Astrocyte (in vitro differentiated cells and primary cell): ENCODE results near the gene BIRC7. TPM values are rescaled to one million over a fixed set of nuclear protein-coding genes. Genes with fewer than 3 reads are reported as not detected.

Experiments used
- DNase-seq: peaks from one replicate; pipeline ENCODE4 v3.0.0-alpha.2; 2010; ENCODE audit warnings: low read depth
- FAIRE-seq: peaks from 2 replicates; lab custom pipeline; 2011; peaks lifted over from hg19 to GRCh38; lab: Jason Lieb, UNC
- H2AFZ ChIP-seq: 2 replicates; pipeline ENCODE4 v1.6.0; 2012; ENCODE audit warnings: low read depth, low read length, inconsistent platforms
- H3K27ac ChIP-seq: 2 replicates; pipeline ENCODE4 v1.5.1; 2011; ENCODE audit warnings: low read depth, low read length, inconsistent platforms
- H3K27me3 ChIP-seq: 2 replicates; pipeline ENCODE4 v1.6.0; 2011; ENCODE audit warnings: low read length, inconsistent platforms; ENCODE audit not compliant: insufficient read depth
- H3K36me3 ChIP-seq: 2 replicates; pipeline ENCODE4 v1.5.1; 2011; ENCODE audit warnings: low read length, inconsistent platforms; ENCODE audit not compliant: insufficient read depth
- H3K4me1 ChIP-seq: 2 replicates; pipeline ENCODE4 v1.5.1; 2011; ENCODE audit warnings: low read length, inconsistent platforms; ENCODE audit not compliant: insufficient read depth
- H3K4me2 ChIP-seq: 2 replicates; pipeline ENCODE4 v1.6.0; 2012; ENCODE audit warnings: low read length, inconsistent platforms
- H3K4me3 ChIP-seq: 2 replicates; pipeline ENCODE4 v1.5.1; 2011; ENCODE audit warnings: low read depth, mild to moderate bottlenecking, low read length, inconsistent platforms; ENCODE audit not compliant: insufficient read depth
- H3K79me2 ChIP-seq: 2 replicates; pipeline ENCODE4 v1.6.0; 2012; ENCODE audit warnings: mild to moderate bottlenecking, low read length, inconsistent platforms; ENCODE audit not compliant: insufficient read depth
- H3K9ac ChIP-seq: 2 replicates; pipeline ENCODE4 v1.6.0; 2012; ENCODE audit warnings: mild to moderate bottlenecking, low read length, inconsistent platforms
- H3K9me3 ChIP-seq: 2 replicates; pipeline ENCODE4 v1.5.1; 2012; ENCODE audit warnings: low read depth, mild to moderate bottlenecking, low read length, inconsistent platforms; ENCODE audit not compliant: insufficient read depth
- H4K20me1 ChIP-seq: 2 replicates; pipeline ENCODE4 v1.6.0; 2012; ENCODE audit warnings: low read length, inconsistent platforms; ENCODE audit not compliant: insufficient read depth
- H3K27ac Mint-ChIP-seq: one replicate; pipeline ENCODE4 v1.8.0; 2021; ENCODE audit warnings: mild to moderate bottlenecking, mixed read lengths; ENCODE audit not compliant: unreplicated experiment
- H3K27me3 Mint-ChIP-seq: one replicate; pipeline ENCODE4 v1.8.0; 2021; ENCODE audit warnings: low read depth, mixed read lengths; ENCODE audit not compliant: unreplicated experiment
- H3K36me3 Mint-ChIP-seq: one replicate; pipeline ENCODE4 v1.8.0; 2021; ENCODE audit warnings: low read depth, mixed read lengths; ENCODE audit not compliant: unreplicated experiment
- H3K4me1 Mint-ChIP-seq: one replicate; pipeline ENCODE4 v1.8.0; 2021; ENCODE audit warnings: low read depth, mixed read lengths; ENCODE audit not compliant: unreplicated experiment
- H3K4me3 Mint-ChIP-seq: one replicate; pipeline ENCODE4 v1.8.0; 2021; ENCODE audit warnings: mild to moderate bottlenecking, moderate library complexity, mixed read lengths; ENCODE audit not compliant: unreplicated experiment
- H3K9me3 Mint-ChIP-seq: one replicate; pipeline ENCODE4 v1.8.0; 2021; ENCODE audit warnings: mild to moderate bottlenecking, mixed read lengths; ENCODE audit not compliant: unreplicated experiment
- EZH2 ChIP-seq: IDR thresholded peaks from 2 replicates; pipeline ENCODE4 v1.6.1; 2012; ENCODE audit warnings: mild to moderate bottlenecking, low read length, inconsistent platforms; ENCODE audit not compliant: insufficient read depth
- total RNA-seq: library from RNA; stranded (reverse); gene quantifications from 2 replicates; pipeline ENCODE4 v1.2.1, GENCODE V29; 2021
- TF ChIP-seq, protein P1 (sequence below): IDR thresholded peaks from 2 replicates; pipeline ENCODE4 v1.5.1; 2011; ENCODE audit warnings: low read depth, mild to moderate bottlenecking, inconsistent platforms, low read length, moderate library complexity; ENCODE audit not compliant: insufficient read depth

Gene BIRC7
- total RNA-seq, 1 donor from 2014 or later: 3.3 TPM

DNA sequence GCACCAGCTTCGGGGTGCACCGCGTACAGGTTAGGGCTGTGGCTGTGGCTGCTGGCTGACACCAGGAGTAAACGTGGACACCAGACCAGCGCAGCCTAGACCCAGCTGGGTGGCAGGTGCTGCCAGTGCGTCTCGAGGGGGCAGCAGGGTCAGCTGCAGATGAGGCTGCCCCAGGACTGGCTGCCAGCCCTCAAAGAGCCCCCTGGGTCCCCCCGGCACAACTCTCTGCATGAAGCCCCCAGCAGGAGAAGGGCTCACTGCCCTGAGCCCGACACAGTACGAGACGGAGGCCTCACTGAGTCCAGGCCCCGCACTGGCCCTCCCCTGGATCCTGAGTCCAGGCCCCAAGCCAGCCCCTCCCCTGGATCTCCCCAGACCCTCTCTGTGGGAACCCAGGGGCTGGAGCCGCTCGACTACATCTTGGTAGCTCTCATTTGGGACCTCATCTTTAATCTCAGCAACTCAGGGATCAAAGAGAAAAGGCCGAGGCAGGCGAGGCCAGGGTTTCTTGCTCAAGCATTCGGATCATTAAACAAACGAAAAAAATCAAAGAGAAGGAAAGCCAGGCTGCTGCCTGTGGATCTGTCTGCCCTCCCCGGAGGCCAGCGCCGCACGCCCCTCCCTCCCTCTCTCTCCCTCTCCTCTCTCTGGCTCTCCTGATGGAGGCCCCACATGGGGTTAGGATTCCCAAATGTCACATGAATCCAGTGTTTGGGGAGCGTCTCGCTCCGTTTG, 25.5 kb downstream of the BIRC7 start:
- Histone ChIP-seq H3K4me1 (peaks cover 12% of the 10 kb centered on the region), H3K9me3 (no peaks in the 10 kb centered on the region), H3K79me2 (no peaks in the 10 kb centered on the region), H3K27me3 (peaks cover 7% of the 10 kb centered on the region), H3K4me2 (no peak overlapping the region), H3K27ac (no peak overlapping the region), H3K9ac (no peak overlapping the region), H4K20me1 (no peaks in the 10 kb centered on the region), H3K36me3 (no peaks in the 10 kb centered on the region), H3K4me3 (no peak overlapping the region), H2AFZ (no peak overlapping the region)
- no peak overlapping the region for H3K4me3 Mint-ChIP-seq
- DNase-seq: no peak
- no peak for FAIRE-seq
- H3K27ac Mint-ChIP-seq: no peak overlapping the region
- peaks cover 25% of the 10 kb centered on the region for H3K36me3 Mint-ChIP-seq
- H3K4me1 Mint-ChIP-seq: peaks cover 28% of the 10 kb centered on the region
- TF ChIP-seq, protein P1, sequence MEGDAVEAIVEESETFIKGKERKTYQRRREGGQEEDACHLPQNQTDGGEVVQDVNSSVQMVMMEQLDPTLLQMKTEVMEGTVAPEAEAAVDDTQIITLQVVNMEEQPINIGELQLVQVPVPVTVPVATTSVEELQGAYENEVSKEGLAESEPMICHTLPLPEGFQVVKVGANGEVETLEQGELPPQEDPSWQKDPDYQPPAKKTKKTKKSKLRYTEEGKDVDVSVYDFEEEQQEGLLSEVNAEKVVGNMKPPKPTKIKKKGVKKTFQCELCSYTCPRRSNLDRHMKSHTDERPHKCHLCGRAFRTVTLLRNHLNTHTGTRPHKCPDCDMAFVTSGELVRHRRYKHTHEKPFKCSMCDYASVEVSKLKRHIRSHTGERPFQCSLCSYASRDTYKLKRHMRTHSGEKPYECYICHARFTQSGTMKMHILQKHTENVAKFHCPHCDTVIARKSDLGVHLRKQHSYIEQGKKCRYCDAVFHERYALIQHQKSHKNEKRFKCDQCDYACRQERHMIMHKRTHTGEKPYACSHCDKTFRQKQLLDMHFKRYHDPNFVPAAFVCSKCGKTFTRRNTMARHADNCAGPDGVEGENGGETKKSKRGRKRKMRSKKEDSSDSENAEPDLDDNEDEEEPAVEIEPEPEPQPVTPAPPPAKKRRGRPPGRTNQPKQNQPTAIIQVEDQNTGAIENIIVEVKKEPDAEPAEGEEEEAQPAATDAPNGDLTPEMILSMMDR: no peak
- TF ChIP-seq EZH2: no peak
- no peaks in the 10 kb centered on the region for H3K27me3 Mint-ChIP-seq
- H3K9me3 Mint-ChIP-seq: peaks cover 11% of the 10 kb centered on the region

DNA sequence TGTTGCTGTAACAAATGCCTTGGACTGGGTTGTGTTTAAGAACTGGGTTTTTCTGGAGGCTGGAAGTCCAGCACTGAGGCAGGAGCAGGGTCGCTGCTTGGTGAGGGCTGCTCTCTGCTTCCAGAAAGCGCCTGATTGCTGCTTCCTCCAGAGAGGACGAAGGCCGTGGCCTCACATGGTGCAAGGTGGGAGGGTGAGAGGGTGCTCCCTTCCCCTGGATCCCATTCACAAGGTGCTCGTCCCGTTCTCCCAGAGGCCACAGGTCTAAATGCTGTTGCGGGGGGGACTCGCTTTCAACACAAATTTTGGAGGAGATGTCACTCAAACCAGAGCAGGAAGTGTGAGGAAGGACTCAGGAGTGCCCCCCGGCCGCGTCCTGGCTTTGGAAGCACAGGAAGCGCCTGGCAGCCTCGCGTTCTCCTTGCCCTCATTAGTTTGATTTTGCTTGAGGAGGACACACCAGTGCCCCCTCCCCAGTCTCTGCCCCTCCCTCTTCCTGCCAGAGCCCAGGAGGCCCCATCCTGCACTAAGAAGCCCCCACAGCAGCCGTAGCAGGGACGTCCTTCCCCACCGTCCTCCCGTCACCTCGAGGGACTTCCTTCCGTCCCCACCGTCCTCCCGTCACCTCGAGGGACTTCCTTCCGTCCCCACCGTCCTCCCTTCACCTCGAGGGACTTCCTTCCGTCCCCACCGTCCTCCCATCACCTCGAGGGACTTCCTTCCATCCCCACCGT, 26.3 kb downstream of the BIRC7 start:
- no peak overlapping the region for H3K4me3 Mint-ChIP-seq
- Histone ChIP-seq H3K36me3 (no peaks in the 10 kb centered on the region), H4K20me1 (no peaks in the 10 kb centered on the region), H3K27ac (no peak overlapping the region), H3K4me3 (no peak overlapping the region), H2AFZ (no peak overlapping the region), H3K4me1 (peaks cover 11% of the 10 kb centered on the region), H3K27me3 (peaks cover 5% of the 10 kb centered on the region), H3K4me2 (no peak overlapping the region), H3K9me3 (no peaks in the 10 kb centered on the region), H3K9ac (no peak overlapping the region), H3K79me2 (no peaks in the 10 kb centered on the region)
- FAIRE-seq (no peak), DNase-seq (no peak)
- peaks cover 10% of the 10 kb centered on the region for H3K9me3 Mint-ChIP-seq
- TF ChIP-seq, protein P1: no peak
- peak; percentile 57 for TF ChIP-seq EZH2
- no peaks in the 10 kb centered on the region for H3K27me3 Mint-ChIP-seq
- H3K27ac Mint-ChIP-seq: no peak overlapping the region
- peaks cover 18% of the 10 kb centered on the region for H3K36me3 Mint-ChIP-seq
- peaks cover 25% of the 10 kb centered on the region for H3K4me1 Mint-ChIP-seq

DNA sequence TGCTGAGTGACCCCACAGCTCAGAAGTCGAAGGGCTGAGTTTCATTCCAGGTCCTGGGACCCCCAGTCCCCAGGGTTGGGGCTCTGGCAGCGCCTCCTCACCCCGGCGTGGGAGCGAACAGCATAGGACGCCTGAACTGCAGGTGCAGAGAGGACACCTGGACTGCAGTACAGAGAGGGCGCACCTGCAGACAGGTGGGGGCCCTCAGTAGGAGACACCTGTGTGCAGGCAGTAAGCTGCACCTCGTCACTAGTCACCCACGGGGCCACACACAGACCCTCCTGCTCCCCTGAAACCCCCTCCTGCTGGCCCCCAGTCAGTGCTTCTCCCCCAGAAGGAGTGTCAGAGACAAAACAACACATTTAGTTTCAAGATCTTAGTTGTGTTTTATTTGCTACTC, 27.1 kb downstream of the BIRC7 start:
- H3K9ac ChIP-seq: no peak overlapping the region
- TF ChIP-seq EZH2: no peak
- TF ChIP-seq, protein P1: no peak
- Mint-ChIP-seq H3K4me3 (peak overlapping the region; percentile 45), H3K4me1 (peaks cover 21% of the 10 kb centered on the region), H3K27me3 (no peaks in the 10 kb centered on the region), H3K36me3 (peaks cover 10% of the 10 kb centered on the region), H3K9me3 (peaks cover 3% of the 10 kb centered on the region), H3K27ac (no peak overlapping the region)
- H3K79me2 ChIP-seq: no peaks in the 10 kb centered on the region
- H3K4me3 ChIP-seq: no peak overlapping the region
- no peak overlapping the region for H3K27ac ChIP-seq
- peaks cover 3% of the 10 kb centered on the region for H3K27me3 ChIP-seq
- no peaks in the 10 kb centered on the region for H3K9me3 ChIP-seq
- no peak for DNase-seq
- no peak overlapping the region for H3K4me2 ChIP-seq
- no peaks in the 10 kb centered on the region for H3K36me3 ChIP-seq
- peaks cover 11% of the 10 kb centered on the region for H3K4me1 ChIP-seq
- no peak overlapping the region for H2AFZ ChIP-seq
- H4K20me1 ChIP-seq: no peaks in the 10 kb centered on the region
- no peak for FAIRE-seq
